Epithelial cell of proximal tubule (primary cell): ENCODE results near the gene RBPJL. TPM values are rescaled to one million over a fixed set of nuclear protein-coding genes. Genes with fewer than 3 reads are reported as not detected.

Experiments
- DNase-seq: peaks from one replicate; pipeline ENCODE4 v3.0.0-alpha.2; 2011; ENCODE audit warnings: low read depth
- H3K4me3 ChIP-seq: 2 replicates; pipeline ENCODE4 v1.5.1; 2011; ENCODE audit warnings: low read depth, mild to moderate bottlenecking, low read length
- CTCF ChIP-seq: conservative IDR thresholded peaks from 2 replicates; pipeline ENCODE4 v1.5.1; 2012; ENCODE audit warnings: low read depth, mild to moderate bottlenecking, low read length
- total RNA-seq: library from RNA; depleted of rRNA; stranded (reverse); fragments of >200 nt; gene quantifications from 2 replicates; pipeline ENCODE4 v1.2.3, GENCODE V29; 2015

Gene RBPJL
- total RNA-seq, 1 donor from 2014 or later, result not detected

- H3K4me3 ChIP-seq, result no peak overlapping the region
- TF ChIP-seq CTCF, result no peak
- DNase-seq, result no peak
Observed at GRCh38 chr20:45297786-45298497, 8.7 kb upstream of the RBPJL start.

- DNase-seq, result no peak
- H3K4me3 ChIP-seq, result no peak overlapping the region
- no peak for TF ChIP-seq CTCF
Observed at GRCh38 chr20:45299786-45300185, 6.9 kb upstream of the RBPJL start.

GRCh38 chr20:45300961-45301360, 5.7 kb upstream of the RBPJL start:
- no peak for DNase-seq
- TF ChIP-seq CTCF, result peak; percentile 56
- H3K4me3 ChIP-seq, result no peak overlapping the region

- no peak for DNase-seq
- H3K4me3 ChIP-seq, result no peak overlapping the region
- TF ChIP-seq CTCF, result no peak
Observed at GRCh38 chr20:45301824-45302271, 4.8 kb upstream of the RBPJL start.

- TF ChIP-seq CTCF, result no peak
- DNase-seq, result no peak
- no peak overlapping the region for H3K4me3 ChIP-seq
Observed at GRCh38 chr20:45303586-45304463, 2.8 kb upstream of the RBPJL start.

- H3K4me3 ChIP-seq, result no peak overlapping the region
- no peak for TF ChIP-seq CTCF
- DNase-seq, result no peak
Observed at GRCh38 chr20:45304464-45304999, 2.1 kb upstream of the RBPJL start.
